ENCODE results near the gene HBEGF.

HBEGF gene

DNA sequence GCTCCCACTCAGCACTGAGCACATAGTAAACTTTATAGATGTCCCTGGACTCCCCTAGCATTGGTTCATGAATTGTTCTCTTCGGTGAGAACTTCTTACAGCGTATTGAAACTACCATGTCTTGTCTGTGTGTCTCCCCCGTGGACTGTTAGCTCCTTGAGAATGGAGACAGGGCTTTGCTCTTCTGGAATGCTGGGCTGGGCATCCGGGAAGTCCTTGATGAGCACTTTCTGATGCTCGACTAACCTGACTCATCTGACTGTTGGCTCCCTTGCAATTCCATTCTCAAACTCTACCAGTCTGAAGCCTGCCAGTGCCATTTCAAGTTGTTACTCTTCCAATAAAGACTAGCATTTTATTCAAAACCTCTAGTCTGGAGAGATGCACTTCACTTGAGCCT lies 28.5 kb downstream of the HBEGF start:
- DNase-seq, result no peak

DNA sequence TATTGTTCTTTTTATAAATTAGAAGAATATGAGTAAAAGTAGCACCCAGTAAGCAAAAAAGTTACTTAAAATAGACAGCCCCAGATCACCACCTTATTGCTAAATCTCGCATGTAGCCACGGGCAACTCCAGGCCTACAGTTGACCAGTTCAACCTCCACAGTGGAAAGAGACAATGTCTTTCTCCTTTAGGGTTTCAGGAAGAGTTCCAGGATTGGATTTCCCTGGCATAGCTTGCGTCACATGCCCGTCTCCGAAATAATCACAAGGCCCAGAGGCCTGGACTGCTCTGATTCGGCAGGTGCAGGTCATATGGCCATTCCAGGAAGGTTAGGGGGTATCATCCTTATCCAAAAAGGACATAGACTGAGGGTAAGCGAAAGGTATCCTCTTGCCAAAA lies 33.6 kb downstream of the HBEGF start:
- Mint-ChIP-seq H3K4me3 (no peak overlapping the region), H3K27me3 (ENCODE audit: low read depth, poor library complexity) (peaks cover 28% of the 10 kb centered on the region), H3K4me1 (peaks cover 4% of the 10 kb centered on the region), H3K36me3 (ENCODE audit: low read depth) (no peaks in the 10 kb centered on the region), H3K9me3 (no peaks in the 10 kb centered on the region), H3K27ac (no peak overlapping the region)
- no peak for DNase-seq
- TF ChIP-seq, protein P1, sequence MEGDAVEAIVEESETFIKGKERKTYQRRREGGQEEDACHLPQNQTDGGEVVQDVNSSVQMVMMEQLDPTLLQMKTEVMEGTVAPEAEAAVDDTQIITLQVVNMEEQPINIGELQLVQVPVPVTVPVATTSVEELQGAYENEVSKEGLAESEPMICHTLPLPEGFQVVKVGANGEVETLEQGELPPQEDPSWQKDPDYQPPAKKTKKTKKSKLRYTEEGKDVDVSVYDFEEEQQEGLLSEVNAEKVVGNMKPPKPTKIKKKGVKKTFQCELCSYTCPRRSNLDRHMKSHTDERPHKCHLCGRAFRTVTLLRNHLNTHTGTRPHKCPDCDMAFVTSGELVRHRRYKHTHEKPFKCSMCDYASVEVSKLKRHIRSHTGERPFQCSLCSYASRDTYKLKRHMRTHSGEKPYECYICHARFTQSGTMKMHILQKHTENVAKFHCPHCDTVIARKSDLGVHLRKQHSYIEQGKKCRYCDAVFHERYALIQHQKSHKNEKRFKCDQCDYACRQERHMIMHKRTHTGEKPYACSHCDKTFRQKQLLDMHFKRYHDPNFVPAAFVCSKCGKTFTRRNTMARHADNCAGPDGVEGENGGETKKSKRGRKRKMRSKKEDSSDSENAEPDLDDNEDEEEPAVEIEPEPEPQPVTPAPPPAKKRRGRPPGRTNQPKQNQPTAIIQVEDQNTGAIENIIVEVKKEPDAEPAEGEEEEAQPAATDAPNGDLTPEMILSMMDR (IDR thresholded peaks at IDR 0.05), result no peak

More for the DNA sequence above, 28.5 kb downstream of the HBEGF start:
- TF ChIP-seq, protein P1 (IDR thresholded peaks at IDR 0.05), result no peak
- Mint-ChIP-seq H3K36me3 (ENCODE audit: low read depth) (no peaks in the 10 kb centered on the region), H3K27me3 (ENCODE audit: low read depth, poor library complexity) (peaks cover 6% of the 10 kb centered on the region), H3K4me3 (no peak overlapping the region), H3K4me1 (peaks cover 4% of the 10 kb centered on the region), H3K27ac (no peak overlapping the region), H3K9me3 (no peaks in the 10 kb centered on the region)

DNA sequence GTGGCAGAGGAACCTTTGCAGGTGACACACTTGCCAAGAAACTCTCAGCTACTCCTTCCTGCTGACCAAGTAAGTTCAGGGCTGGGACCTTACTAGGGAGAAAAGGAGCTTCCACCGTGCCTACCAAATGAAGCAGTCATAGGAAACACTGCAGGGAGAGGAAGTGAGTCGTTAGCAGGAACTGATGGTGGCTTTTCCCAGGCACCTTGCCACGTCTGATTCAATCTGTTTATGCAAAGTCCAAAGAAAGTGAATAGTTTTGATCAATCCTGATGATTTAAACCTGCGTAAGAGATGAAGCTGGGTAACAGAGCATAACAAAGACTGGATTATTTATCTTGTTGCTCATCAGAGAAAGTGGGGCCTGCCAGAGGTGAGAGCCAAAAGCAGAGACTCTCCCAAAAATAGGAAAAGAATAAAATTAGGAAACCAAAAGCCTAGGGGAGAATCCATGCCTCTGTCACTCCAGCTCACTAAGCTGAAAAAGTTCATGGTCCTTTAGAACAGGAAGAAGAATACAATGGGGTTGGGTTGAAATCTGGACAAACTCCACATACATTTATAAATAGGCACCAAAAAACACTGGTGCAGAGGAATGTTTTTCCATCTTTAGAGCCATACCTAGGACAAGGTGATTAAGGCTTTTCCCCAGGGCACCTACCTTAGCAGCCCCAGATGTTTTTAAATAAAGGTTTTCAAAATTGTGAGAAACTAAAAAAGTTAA lies 34.2 kb downstream of the HBEGF start:
- Mint-ChIP-seq H3K36me3 (ENCODE audit: low read depth) (no peaks in the 10 kb centered on the region), H3K9me3 (no peaks in the 10 kb centered on the region), H3K27ac (peak overlapping the region; percentile 20), H3K4me1 (peaks cover 4% of the 10 kb centered on the region), H3K4me3 (no peak overlapping the region), H3K27me3 (ENCODE audit: low read depth, poor library complexity) (peaks cover 28% of the 10 kb centered on the region)
- DNase-seq, result no peak
- TF ChIP-seq, protein P1 (IDR thresholded peaks at IDR 0.05), result no peak

DNA sequence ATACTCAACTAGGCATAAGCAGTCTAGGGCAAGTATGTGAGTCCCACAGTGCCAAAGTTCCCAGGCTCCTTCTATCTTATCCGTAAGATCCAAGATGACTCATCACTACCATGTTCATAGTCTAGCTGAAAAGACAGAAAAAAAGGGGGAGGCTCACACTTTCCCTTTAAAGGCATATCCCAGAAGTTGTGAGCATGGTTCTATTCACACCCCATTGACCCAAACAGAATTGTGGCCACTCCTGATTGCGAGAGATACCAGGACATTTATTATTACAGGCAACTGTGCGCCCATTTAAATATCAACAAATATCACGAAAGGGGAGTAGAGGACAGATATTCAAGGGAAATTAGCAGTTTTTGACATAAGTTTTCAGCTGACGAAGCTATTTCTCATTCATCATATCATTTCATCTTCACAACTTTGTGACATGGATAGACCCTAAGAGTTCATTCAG lies 35.4 kb downstream of the HBEGF start:
- no peak for DNase-seq
- Mint-ChIP-seq H3K4me1 (peaks cover 4% of the 10 kb centered on the region), H3K27ac (no peak overlapping the region), H3K9me3 (no peaks in the 10 kb centered on the region), H3K4me3 (no peak overlapping the region), H3K36me3 (ENCODE audit: low read depth) (no peaks in the 10 kb centered on the region), H3K27me3 (ENCODE audit: low read depth, poor library complexity) (peaks cover 31% of the 10 kb centered on the region)
- TF ChIP-seq, protein P1 (IDR thresholded peaks at IDR 0.05), result no peak

DNA sequence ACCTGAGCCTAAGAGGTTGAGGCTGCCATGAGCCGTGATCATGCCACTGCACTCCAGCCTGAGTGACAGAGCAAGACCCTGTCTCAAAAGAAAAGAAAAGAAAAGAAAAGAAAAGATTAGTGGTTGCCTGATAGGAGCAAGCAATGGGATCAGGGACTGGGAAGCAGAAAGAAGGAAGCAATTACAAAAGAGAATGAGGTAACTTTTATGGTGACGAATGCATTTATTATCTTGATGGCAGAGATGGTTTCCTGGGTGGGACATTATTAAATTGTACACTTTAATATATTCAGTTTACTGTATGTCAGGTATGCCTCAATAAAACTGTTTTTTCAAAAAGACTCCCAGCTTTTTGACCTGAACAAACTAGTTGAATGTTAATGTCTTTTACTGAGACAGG lies 36.0 kb downstream of the HBEGF start:
- no peaks in the 10 kb centered on the region for H3K36me3 Mint-ChIP-seq (ENCODE audit: low read depth)
- no peaks in the 10 kb centered on the region for H3K9me3 Mint-ChIP-seq
- no peak for DNase-seq
- H3K27me3 Mint-ChIP-seq (ENCODE audit: low read depth, poor library complexity), result peaks cover 37% of the 10 kb centered on the region
- H3K4me1 Mint-ChIP-seq, result peaks cover 4% of the 10 kb centered on the region
- TF ChIP-seq, protein P1 (IDR thresholded peaks at IDR 0.05), result no peak
- H3K27ac Mint-ChIP-seq, result no peak overlapping the region
- H3K4me3 Mint-ChIP-seq, result no peak overlapping the region

DNA sequence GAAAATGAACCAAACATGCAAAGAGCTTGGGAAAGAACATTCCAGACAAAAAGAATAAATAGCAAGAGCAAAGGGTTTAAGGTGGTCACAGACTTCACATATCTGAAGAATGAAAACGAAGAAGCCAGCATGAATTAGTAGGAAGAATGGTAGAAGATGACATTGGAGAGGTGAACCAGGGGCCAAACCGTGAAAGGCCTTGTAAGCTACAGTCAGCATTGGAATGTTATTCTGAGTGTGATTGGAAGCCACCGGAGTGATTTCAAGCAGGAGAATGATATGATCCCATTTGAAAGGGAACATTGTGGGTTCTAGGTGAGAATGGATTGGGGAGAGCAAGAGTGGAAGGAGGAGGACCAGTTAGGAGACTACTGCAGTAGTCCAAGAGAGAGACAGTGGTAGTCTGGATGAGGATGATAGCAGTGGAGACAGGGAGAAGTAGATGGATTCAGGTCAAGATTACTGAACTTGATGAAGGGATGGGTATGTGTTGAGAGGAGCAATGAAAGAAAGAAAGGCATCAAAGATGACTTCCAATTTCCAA lies 36.6 kb downstream of the HBEGF start:
- no peaks in the 10 kb centered on the region for H3K36me3 Mint-ChIP-seq (ENCODE audit: low read depth)
- DNase-seq, result no peak
- no peaks in the 10 kb centered on the region for H3K9me3 Mint-ChIP-seq
- H3K27ac Mint-ChIP-seq, result peak overlapping the region; percentile 11
- H3K27me3 Mint-ChIP-seq (ENCODE audit: low read depth, poor library complexity), result peaks cover 42% of the 10 kb centered on the region
- peaks cover 4% of the 10 kb centered on the region for H3K4me1 Mint-ChIP-seq
- TF ChIP-seq, protein P1 (IDR thresholded peaks at IDR 0.05), result no peak
- no peak overlapping the region for H3K4me3 Mint-ChIP-seq

Data from nephron progenitor cell (in vitro differentiated cells).